GM19043 (cell line): ENCODE data around the gene ABHD5.

Source experiments
- ATAC-seq: cut with Tn5 transposase; IDR thresholded peaks from one replicate; pipeline ENCODE4 v1.9.1; 2021; ENCODE audit warnings: low read depth; ENCODE audit not compliant: unreplicated experiment

ABHD5 gene

DNA sequence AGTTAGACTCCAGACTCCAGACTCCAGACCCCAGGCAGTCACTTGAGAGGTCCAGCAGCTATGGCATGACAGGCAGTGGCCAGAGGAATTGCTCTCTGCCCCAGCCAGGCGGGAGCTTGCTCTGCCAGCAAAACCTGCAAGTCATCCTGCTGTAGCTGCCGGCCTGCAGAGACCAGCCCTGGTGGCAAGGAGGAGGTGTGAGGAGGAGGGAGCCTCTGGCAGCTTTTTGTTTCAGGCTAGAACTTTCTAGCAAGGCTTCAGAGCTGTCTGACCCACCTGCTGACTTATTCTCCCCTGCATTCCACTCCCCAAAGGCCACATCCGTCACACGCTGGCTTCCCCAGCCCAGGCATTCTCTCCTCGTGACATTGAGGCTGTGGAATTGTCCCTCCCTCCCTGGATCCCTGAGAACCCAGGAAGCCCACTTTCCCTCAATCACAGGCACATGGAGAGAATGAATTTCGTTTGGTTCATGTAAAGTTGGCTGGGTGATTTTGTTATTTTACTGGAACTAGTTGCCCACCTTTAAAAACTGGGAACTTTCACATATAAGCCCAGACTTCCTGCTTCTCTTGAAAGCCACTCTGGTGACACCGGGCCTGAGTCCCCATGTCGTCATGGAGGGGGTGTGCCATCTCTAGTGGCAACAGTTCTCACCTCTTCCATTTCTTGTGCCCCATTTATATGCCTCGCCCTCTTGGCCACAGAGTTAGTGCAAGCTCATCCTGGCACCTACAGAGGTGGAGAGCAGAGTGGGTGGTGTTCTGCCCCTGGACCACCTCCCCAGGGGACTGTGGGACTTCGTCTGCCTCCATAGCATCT is 82.7 kb downstream of the ABHD5 start:
- ATAC-seq = no peak

GRCh38 chr3:43774799-43775198 is 84.1 kb downstream of the ABHD5 start:
- ATAC-seq = no peak

DNA sequence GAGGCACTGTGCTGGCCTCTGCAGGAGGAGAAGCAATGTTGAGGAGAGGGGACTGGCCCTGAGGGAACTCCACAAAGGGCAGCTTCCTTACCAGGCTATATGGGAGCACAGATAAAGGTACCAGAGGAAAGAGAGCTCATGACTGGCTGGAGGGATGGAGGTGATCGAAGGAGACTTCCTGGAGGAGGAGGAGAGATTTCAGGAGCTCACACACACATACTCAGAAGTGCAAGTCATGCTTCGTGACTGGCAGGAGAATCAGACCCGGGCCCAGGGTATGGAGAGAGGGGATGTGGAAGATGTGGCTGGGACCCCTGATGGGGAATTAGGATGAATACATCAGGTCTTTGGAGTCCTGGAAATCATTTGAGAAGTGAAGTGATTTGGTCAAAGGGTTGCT is 85.4 kb downstream of the ABHD5 start:
- no peak for ATAC-seq

- no peak for ATAC-seq
These were observed 89.1 kb downstream of the ABHD5 start for GRCh38 chr3:43779850-43780249.

GRCh38 chr3:43782541-43782940 is 91.8 kb downstream of the ABHD5 start:
- no peak for ATAC-seq
